GM11168 (cell line): Measurements from ENCODE around the gene CT47C1.
"Not testable (repeated sequence)": the region's sequence is repeated elsewhere in the genome, so short reads cannot be mapped to it uniquely, and the experiment has no call there.

Source experiments
- in situ Hi-C: fragments of 300-500 bp; cut with MboI; formaldehyde crosslinking; loops from one replicate; pipeline ENCODE4 v1.12.0; 2022; ENCODE audit warnings: low sequenced_read_pairs; ENCODE audit not compliant: unreplicated experiment

CT47C1 gene

GRCh38 chrX:119072744-119073143, at the start of gene CT47C1:
CT47C1 (plus strand) TSS chrX:119072993; CDS start chrX:119073226, 233 bp downstream.
- in situ Hi-C loops: no loop called here

- in situ Hi-C loops: no loop called here
These were observed 46.9 kb upstream of the CT47C1 start for GRCh38 chrX:119025900-119026299.

- in situ Hi-C loops: not testable (repeated sequence)
These were observed 46.4 kb upstream of the CT47C1 start for GRCh38 chrX:119026344-119026743.

GRCh38 chrX:119027960-119028732, 44.6 kb upstream of the CT47C1 start:
- in situ Hi-C loops: not testable (repeated sequence)

GRCh38 chrX:119028733-119029330, 44.0 kb upstream of the CT47C1 start:
- in situ Hi-C loops: no loop called here

GRCh38 chrX:119029656-119030055, 43.1 kb upstream of the CT47C1 start:
- in situ Hi-C loops: loop anchor here (10.0 kb wide), 1 partner anchor 545 kb away; no protein-coding TSS in a partner anchor

- in situ Hi-C loops: loop anchor here (10.0 kb wide), 1 partner anchor 546 kb away; no protein-coding TSS in a partner anchor
These were observed 41.8 kb upstream of the CT47C1 start for GRCh38 chrX:119030990-119031389.

- in situ Hi-C loops: loop anchor here (10.0 kb wide), 1 partner anchor 552 kb away; no protein-coding TSS in a partner anchor
These were observed 36.4 kb upstream of the CT47C1 start for GRCh38 chrX:119036107-119037029.

- in situ Hi-C loops: no loop called here
These were observed 32.4 kb upstream of the CT47C1 start for GRCh38 chrX:119040432-119040831.

GRCh38 chrX:119041175-119041574, 31.6 kb upstream of the CT47C1 start:
- in situ Hi-C loops: no loop called here

- in situ Hi-C loops: no loop called here
These were observed 30.8 kb upstream of the CT47C1 start for GRCh38 chrX:119042040-119042439.

- in situ Hi-C loops: no loop called here
These were observed 29.8 kb upstream of the CT47C1 start for GRCh38 chrX:119042996-119043395.

- in situ Hi-C loops: no loop called here
These were observed 26.9 kb upstream of the CT47C1 start for GRCh38 chrX:119045884-119046283.

GRCh38 chrX:119055687-119056086, 17.1 kb upstream of the CT47C1 start:
- in situ Hi-C loops: no loop called here

- in situ Hi-C loops: no loop called here
These were observed 9.9 kb upstream of the CT47C1 start for GRCh38 chrX:119062750-119063374.

GRCh38 chrX:119063428-119063827, 9.4 kb upstream of the CT47C1 start:
- in situ Hi-C loops: no loop called here

- in situ Hi-C loops: no loop called here
These were observed 5.6 kb upstream of the CT47C1 start for GRCh38 chrX:119067023-119067739.

GRCh38 chrX:119069128-119069527, 3.7 kb upstream of the CT47C1 start:
- in situ Hi-C loops: no loop called here

GRCh38 chrX:119069762-119070161, 3.0 kb upstream of the CT47C1 start:
- in situ Hi-C loops: no loop called here
